RWPE1 (cell line): Measurements from ENCODE around the gene KMT2C.
"Not testable (repeated sequence)": the region's sequence is repeated elsewhere in the genome, so short reads cannot be mapped to it uniquely, and the experiment has no call there.

Source experiments
- CTCF ChIA-PET: fragments of 350-600 bp; sonication (Branson Sonifier 250); formaldehyde crosslinking; extraction: SDS; loops from one replicate; lab custom pipeline; 2021; lab: Yijun Ruan, JAX
- POLR2A ChIA-PET: fragments of 400-600 bp; formaldehyde crosslinking; extraction: SDS; loops from one replicate; lab custom pipeline; 2020; ENCODE audit warnings: antibody characterized with exemption; ENCODE audit not compliant: low non-redundant PET; lab: Yijun Ruan, JAX
- DNase-seq: peaks from one replicate; pipeline ENCODE4 v3.0.0; 2012; ENCODE audit warnings: low spot score
- H3K27ac ChIP-seq: fragments of 450-650 bp; 2 replicates; pipeline ENCODE4 v1.5.1; 2017
- TF ChIP-seq, protein P1 (sequence below): fragments of 450-650 bp; conservative IDR thresholded peaks from 2 replicates; pipeline ENCODE4 v1.5.1; 2017; ENCODE audit warnings: low read depth, mild to moderate bottlenecking

KMT2C gene

GRCh38 chr7:152463709-152464311, 28.0 kb upstream of the KMT2C start:
- ChIA-PET CTCF (no interaction called here), POLR2A (interaction anchor here (0.6 kb wide), 1 partner anchor 43 kb away, joined by 4 read pairs; no protein-coding TSS in a partner anchor)
- TF ChIP-seq, protein P1, sequence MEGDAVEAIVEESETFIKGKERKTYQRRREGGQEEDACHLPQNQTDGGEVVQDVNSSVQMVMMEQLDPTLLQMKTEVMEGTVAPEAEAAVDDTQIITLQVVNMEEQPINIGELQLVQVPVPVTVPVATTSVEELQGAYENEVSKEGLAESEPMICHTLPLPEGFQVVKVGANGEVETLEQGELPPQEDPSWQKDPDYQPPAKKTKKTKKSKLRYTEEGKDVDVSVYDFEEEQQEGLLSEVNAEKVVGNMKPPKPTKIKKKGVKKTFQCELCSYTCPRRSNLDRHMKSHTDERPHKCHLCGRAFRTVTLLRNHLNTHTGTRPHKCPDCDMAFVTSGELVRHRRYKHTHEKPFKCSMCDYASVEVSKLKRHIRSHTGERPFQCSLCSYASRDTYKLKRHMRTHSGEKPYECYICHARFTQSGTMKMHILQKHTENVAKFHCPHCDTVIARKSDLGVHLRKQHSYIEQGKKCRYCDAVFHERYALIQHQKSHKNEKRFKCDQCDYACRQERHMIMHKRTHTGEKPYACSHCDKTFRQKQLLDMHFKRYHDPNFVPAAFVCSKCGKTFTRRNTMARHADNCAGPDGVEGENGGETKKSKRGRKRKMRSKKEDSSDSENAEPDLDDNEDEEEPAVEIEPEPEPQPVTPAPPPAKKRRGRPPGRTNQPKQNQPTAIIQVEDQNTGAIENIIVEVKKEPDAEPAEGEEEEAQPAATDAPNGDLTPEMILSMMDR: no peak

GRCh38 chr7:152462995-152463708, 27.3 kb upstream of the KMT2C start:
- DNase-seq: peak; percentile 13
- peak overlapping the region; percentile 97 for H3K27ac ChIP-seq
- CTCF ChIA-PET: no interaction called here
- POLR2A ChIA-PET: interaction anchor here (0.6 kb wide), 1 partner anchor 119 kb away, joined by 8 read pairs; no protein-coding TSS in a partner anchor
- TF ChIP-seq, protein P1: no peak

More at GRCh38 chr7:152463709-152464311, 28.0 kb upstream of the KMT2C start:
- peak; percentile 97 for DNase-seq
- peak overlapping the region; percentile 97 for H3K27ac ChIP-seq

- H3K27ac ChIP-seq: no peak overlapping the region
- TF ChIP-seq, protein P1: no peak
- DNase-seq: no peak
- ChIA-PET CTCF (no interaction called here), POLR2A (no interaction called here)
Measured at GRCh38 chr7:152459724-152460251, 24.0 kb upstream of the KMT2C start.

GRCh38 chr7:152451356-152451755, 15.6 kb upstream of the KMT2C start:
- TF ChIP-seq, protein P1: no peak
- CTCF ChIA-PET: no interaction called here
- DNase-seq: no peak
- POLR2A ChIA-PET: no interaction called here
- H3K27ac ChIP-seq: no peak overlapping the region

DNA sequence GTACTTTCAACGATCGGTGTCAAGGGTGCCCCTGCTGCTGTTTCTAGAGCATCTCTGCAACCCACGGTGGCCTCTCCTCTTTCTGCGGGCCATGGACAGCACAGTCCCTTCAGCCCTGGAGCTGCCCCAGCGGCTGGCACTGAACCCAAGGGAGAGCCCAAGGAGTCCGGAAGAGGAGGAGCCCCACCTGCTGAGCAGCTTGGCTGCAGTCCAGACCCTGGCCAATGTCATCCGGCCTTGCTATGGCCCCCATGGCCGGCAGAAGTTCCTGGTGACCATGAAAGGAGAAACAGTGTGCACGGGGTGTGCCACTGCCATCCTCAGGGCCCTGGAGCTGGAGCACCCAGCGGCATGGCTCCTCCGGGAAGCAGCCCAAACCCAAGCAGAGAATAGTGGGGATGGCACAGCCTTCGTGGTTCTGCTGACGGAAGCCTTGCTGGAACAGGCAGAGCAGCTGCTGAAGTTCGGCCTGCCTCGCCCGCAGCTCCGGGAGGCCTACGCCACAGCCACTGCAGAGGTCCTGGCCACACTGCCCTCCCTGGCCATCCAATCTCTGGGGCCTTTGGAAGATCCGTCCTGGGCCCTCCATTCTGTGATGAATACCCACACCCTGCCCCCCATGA, 9.7 kb upstream of the KMT2C start:
- H3K27ac ChIP-seq, CTCF ChIA-PET, DNase-seq, POLR2A ChIA-PET: not testable (repeated sequence)

DNA sequence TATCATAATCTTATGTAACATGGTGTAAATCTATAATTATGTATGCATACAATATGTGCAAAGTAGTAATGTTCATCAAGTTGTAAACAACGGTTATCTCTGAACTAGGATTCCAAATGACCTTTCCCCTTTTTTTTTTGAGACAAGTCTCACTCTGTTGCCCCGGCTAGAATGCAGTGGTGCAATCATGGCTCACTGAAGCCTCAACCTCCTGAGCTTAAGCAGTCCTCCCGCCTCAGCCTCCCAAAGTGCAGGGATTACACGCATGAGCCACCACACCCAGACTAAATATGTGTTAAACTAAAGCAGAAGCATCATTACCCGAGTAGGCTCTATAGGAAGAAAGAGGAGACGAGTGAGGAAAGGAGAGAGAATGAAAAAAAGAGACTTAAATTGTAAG, 7.8 kb upstream of the KMT2C start:
- no peak overlapping the region for H3K27ac ChIP-seq
- no peak for DNase-seq
- POLR2A ChIA-PET: no interaction called here
- CTCF ChIA-PET: no interaction called here
- TF ChIP-seq, protein P1: no peak
